ENCODE measurements around the gene GCN1.
"Not testable (repeated sequence)": the region's sequence is repeated elsewhere in the genome, so short reads cannot be mapped to it uniquely, and the experiment has no call there.

Gene GCN1

GRCh38 chr12:120194534-120195395, at the start of gene GCN1:
GCN1 (minus strand) TSS chr12:120194715; CDS start chr12:120194697, 18 bp downstream.
- DNase-seq = peak; percentile 90 to 91

GRCh38 chr12:120242971-120243699, 48.6 kb upstream of the GCN1 start:
- DNase-seq = no peak

- no peak for DNase-seq
Measured at GRCh38 chr12:120242275-120242799, 47.8 kb upstream of the GCN1 start.

GRCh38 chr12:120241561-120242274, 47.2 kb upstream of the GCN1 start:
- DNase-seq = no peak

- no peak for DNase-seq
Measured at GRCh38 chr12:120240495-120240833, 45.9 kb upstream of the GCN1 start.

- no peak for DNase-seq
Measured at GRCh38 chr12:120239776-120240494, 45.4 kb upstream of the GCN1 start.

GRCh38 chr12:120238839-120239445, 44.4 kb upstream of the GCN1 start:
- no peak for DNase-seq

GRCh38 chr12:120238217-120238616, 43.7 kb upstream of the GCN1 start:
- DNase-seq = no peak

GRCh38 chr12:120237360-120238171, 43.1 kb upstream of the GCN1 start:
- no peak for DNase-seq

GRCh38 chr12:120236809-120237208, 42.3 kb upstream of the GCN1 start:
- DNase-seq = not testable (repeated sequence)

- DNase-seq = no peak
Measured at GRCh38 chr12:120235369-120236323, 41.1 kb upstream of the GCN1 start.

GRCh38 chr12:120234643-120235368, 40.3 kb upstream of the GCN1 start:
- DNase-seq = no peak

GRCh38 chr12:120231316-120232011, 36.9 kb upstream of the GCN1 start:
- peak; percentile 82 to 83 for DNase-seq

- no peak for DNase-seq
Measured at GRCh38 chr12:120230974-120231315, 36.4 kb upstream of the GCN1 start.

- DNase-seq = no peak
Measured at GRCh38 chr12:120230326-120230973, 35.9 kb upstream of the GCN1 start.

GRCh38 chr12:120229487-120230325, 35.2 kb upstream of the GCN1 start:
- no peak for DNase-seq

GRCh38 chr12:120229071-120229486, 34.6 kb upstream of the GCN1 start:
- no peak for DNase-seq

Measured in stimulated activated CD4-positive, alpha-beta T cell treated with anti-CD3 and anti-CD28 coated beads, Interleukin-2, amount 100 ng/mL, for 24 hours (primary cell).